ENCODE measurements around the gene ZC3H12A. TPM values are rescaled to one million over a fixed set of nuclear protein-coding genes. Genes with fewer than 3 reads are reported as not detected.

The ZC3H12A gene
- total and polyA plus RNA-seq, 2 of the 4 experiments (the other 2 are of a cell fraction) = 3.8 to 14.2 TPM

DNA sequence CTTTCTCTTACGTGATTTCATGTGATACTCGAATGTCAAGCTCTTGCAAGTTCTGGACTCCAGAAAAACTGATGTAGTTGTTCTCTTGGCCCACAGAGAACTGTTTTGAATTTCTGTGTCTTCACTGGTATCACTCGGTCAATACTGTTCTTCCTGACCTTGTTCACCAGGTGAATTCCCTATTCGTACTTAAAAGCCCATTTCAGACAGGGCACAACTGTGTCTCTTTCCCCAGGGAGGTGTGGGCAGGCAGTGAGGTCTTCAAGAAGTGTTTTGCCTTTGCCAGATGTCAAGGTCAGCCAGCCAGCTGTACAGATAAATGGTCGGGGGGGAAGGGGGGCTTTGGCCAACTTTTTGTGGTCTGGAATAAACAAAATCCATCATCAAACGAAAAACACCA is 27.5 kb upstream of the ZC3H12A start:
- WGBS, 2 experiments (ENCODE audit: extremely low coverage in 2 of 2, insufficient read length in 1 of 2) = 69% methylated on average over 2 of the region's 6 CpGs; no CpG with 5 or more reads in 1 of the 2 experiments
- H4K8ac ChIP-seq (ENCODE audit: low read depth in 2 of 2, low read length in 2 of 2) = no peak overlapping the region
- dilution Hi-C loops (cut with HindIII; ENCODE audit: low sequenced_read_pairs, unreplicated experiment) = no loop called here
- H3K18ac ChIP-seq (ENCODE audit: low read depth, low read length) = no peak overlapping the region
- no peaks in the 10 kb centered on the region for H3K9me3 ChIP-seq (ENCODE audit: control insufficient read depth, insufficient read depth, low read length)
- no peak overlapping the region for H3K23ac ChIP-seq (ENCODE audit: low read depth, low read length)
- H3K9me1 ChIP-seq (ENCODE audit: insufficient read depth, low read length) = no peaks in the 10 kb centered on the region
- ATAC-seq (ENCODE audit: low read depth) (no peak), DNase-seq (no peak)
- H4K5ac ChIP-seq (ENCODE audit: low read depth, low read length) = no peak overlapping the region
- no peak overlapping the region for H2BK5ac ChIP-seq (ENCODE audit: low read depth, low read length, poor library complexity, severe bottlenecking)
- in situ Hi-C loops (cut with MboI; ENCODE audit: low sequenced_read_pairs) = no loop called here
- H3K14ac ChIP-seq (replicated peaks; ENCODE audit: low read depth, low read length) = no peak overlapping the region
- no peak overlapping the region for H3K4me3 ChIP-seq (ENCODE audit: insufficient read depth, low read depth, low read length)
- no peak overlapping the region for H3K27ac ChIP-seq (ENCODE audit: insufficient read depth, low read length)
- H4K91ac ChIP-seq (ENCODE audit: insufficient read depth, low read depth, low read length) = no peak overlapping the region
- no peaks in the 10 kb centered on the region for H3K79me1 ChIP-seq (ENCODE audit: low read depth in 1 of 2, low read length in 2 of 2)
- H2BK120ac ChIP-seq (ENCODE audit: low read depth, low read length) = no peak overlapping the region
- H4K20me1 ChIP-seq (ENCODE audit: insufficient read depth, low read length) = no peaks in the 10 kb centered on the region
- intact Hi-C loops (cut with micrococcal nuclease) = no loop called here
- H2AK9ac ChIP-seq (replicated peaks; ENCODE audit: low read depth, low read length, poor library complexity) = no peak overlapping the region
- no peak overlapping the region for H2AFZ ChIP-seq (replicated peaks; ENCODE audit: low read length, poor library complexity)
- no peak overlapping the region for H3K9ac ChIP-seq (ENCODE audit: low read depth, low read length)
- H3K4ac ChIP-seq (ENCODE audit: low read depth, low read length) = no peak overlapping the region
- no peaks in the 10 kb centered on the region for H3K36me3 ChIP-seq (ENCODE audit: control insufficient read depth, insufficient read depth, low read length)
- H3K4me1 ChIP-seq (ENCODE audit: control insufficient read depth, insufficient read depth, low read length) = no peaks in the 10 kb centered on the region
- ChIA-PET CTCF (interaction anchor here (1.2 kb wide), 1 partner anchor 41 kb away, joined by 3 read pairs; no protein-coding TSS in a partner anchor), POLR2A (ENCODE audit: unreplicated experiment) (no interaction called here)
- H3K56ac ChIP-seq (ENCODE audit: extremely low read depth, insufficient read depth, low read length) = no peak overlapping the region
- no peak overlapping the region for H2AK5ac ChIP-seq (ENCODE audit: low read depth, low read length)
- H2BK15ac ChIP-seq (ENCODE audit: low read depth, low read length) = no peak overlapping the region
- no TSS peak for BruUV-seq (replicated peaks)
- no peak overlapping the region for H2BK20ac ChIP-seq (ENCODE audit: low read depth, low read length)
- H3K27me3 ChIP-seq (ENCODE audit: control insufficient read depth, insufficient read depth, low read length) = peaks cover 25% of the 10 kb centered on the region
- TF ChIP-seq POLR2A (IDR thresholded peaks at IDR 0.05; ENCODE audit: low read depth, low read length) (no peak), RFX5 (IDR thresholded peaks at IDR 0.05; ENCODE audit: low read depth, low read length) (no peak), CHD1 (IDR thresholded peaks at IDR 0.05; ENCODE audit: low read depth, low read length) (no peak)
- no peak overlapping the region for H3K4me2 ChIP-seq (ENCODE audit: low read depth, low read length)

Data from IMR-90 (cell line).